NCI-H524 (cell line): Measurements from ENCODE around the gene NAV2.

ENCODE experiments used
- DNase-seq, 2 experiments: peaks; one replicate each; lab custom pipeline; 2025; lab: John Stamatoyannopoulos, UW

Gene NAV2

GRCh38 chr11:19746086-19746485, 33.4 kb downstream of the NAV2 start:
- peak; percentile 38 to 86 for DNase-seq

GRCh38 chr11:19747634-19748033, 35.0 kb downstream of the NAV2 start:
- DNase-seq, result no peak

- DNase-seq, result peak in 1 of 2 experiments; percentile 6
Measured at GRCh38 chr11:19751055-19751454, 38.4 kb downstream of the NAV2 start.

- no peak for DNase-seq
Measured at GRCh38 chr11:19753451-19754106, 40.9 kb downstream of the NAV2 start.

GRCh38 chr11:19756675-19757475, 44.2 kb downstream of the NAV2 start:
- no peak for DNase-seq

- DNase-seq, result no peak
Measured at GRCh38 chr11:19759389-19759788, 46.8 kb downstream of the NAV2 start.

- no peak for DNase-seq
Measured at GRCh38 chr11:19762266-19762665, 49.6 kb downstream of the NAV2 start.

- no peak for DNase-seq
Measured at GRCh38 chr11:19763330-19763729, 50.7 kb downstream of the NAV2 start.

- DNase-seq, result no peak
Measured at GRCh38 chr11:19766206-19766605, 53.6 kb downstream of the NAV2 start.

GRCh38 chr11:19766810-19767209, 54.2 kb downstream of the NAV2 start:
- DNase-seq, result no peak

GRCh38 chr11:19767627-19768151, 55.1 kb downstream of the NAV2 start:
- no peak for DNase-seq

GRCh38 chr11:19768197-19768596, 55.6 kb downstream of the NAV2 start:
- DNase-seq, result no peak

GRCh38 chr11:19768815-19769214, 56.2 kb downstream of the NAV2 start:
- no peak for DNase-seq

GRCh38 chr11:19769820-19770219, 57.2 kb downstream of the NAV2 start:
- DNase-seq, result no peak

- DNase-seq, result no peak
Measured at GRCh38 chr11:19770277-19770676, 57.6 kb downstream of the NAV2 start.

GRCh38 chr11:19771463-19771862, 58.8 kb downstream of the NAV2 start:
- no peak for DNase-seq

- no peak for DNase-seq
Measured at GRCh38 chr11:19772480-19772879, 59.8 kb downstream of the NAV2 start.

GRCh38 chr11:19774329-19774728, 61.7 kb downstream of the NAV2 start:
- no peak for DNase-seq

- DNase-seq, result no peak
Measured at GRCh38 chr11:19774817-19775580, 62.4 kb downstream of the NAV2 start.

GRCh38 chr11:19775622-19776021, 63.0 kb downstream of the NAV2 start:
- DNase-seq, result no peak

- DNase-seq, result no peak
Measured at GRCh38 chr11:19777039-19777376, 64.4 kb downstream of the NAV2 start.

- DNase-seq, result no peak
Measured at GRCh38 chr11:19777377-19778102, 64.9 kb downstream of the NAV2 start.
